ENCODE measurements around the gene KANTR.
"Not testable (repeated sequence)": the region's sequence is repeated elsewhere in the genome, so short reads cannot be mapped to it uniquely, and the experiment has no call there.

Gene KANTR

DNA sequence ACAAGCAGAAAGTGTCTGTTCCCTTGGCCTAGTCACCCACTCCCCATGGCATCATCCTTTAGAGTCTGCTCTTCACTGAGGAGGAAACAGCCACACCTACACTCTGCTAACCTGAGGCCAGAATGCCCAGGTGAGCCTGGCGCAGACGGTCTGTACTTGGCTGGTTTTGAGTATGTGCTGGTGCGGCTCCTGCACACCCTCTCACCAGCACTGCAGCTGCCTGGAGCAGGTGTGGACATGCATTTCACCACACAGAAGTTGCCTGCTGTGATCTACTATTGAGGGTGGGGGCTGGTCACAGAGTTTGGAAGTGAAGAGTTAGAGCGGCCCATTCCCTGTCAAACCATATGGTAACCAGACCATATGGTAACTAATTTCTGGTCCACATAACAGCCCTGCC lies 39.5 kb downstream of the KANTR start:
- no peak for DNase-seq

DNA sequence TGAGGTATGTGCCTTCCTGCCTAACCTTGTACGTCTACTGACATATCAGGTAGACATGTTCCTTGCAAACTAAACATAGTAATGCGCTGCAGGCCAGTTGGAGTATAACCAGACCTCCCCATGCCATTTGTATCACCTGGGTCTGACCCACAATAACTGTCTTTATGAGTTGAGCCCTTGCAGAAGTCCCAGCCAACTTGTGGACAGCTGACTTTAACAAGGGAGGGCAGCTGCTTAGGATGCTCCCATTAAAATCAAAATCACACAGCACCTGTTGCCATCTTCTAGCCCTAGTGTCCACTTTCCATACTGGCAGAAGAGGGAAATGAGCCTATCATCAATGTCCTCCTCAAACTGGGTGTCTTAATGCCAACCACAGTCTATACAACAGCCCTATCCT lies 41.6 kb downstream of the KANTR start:
- no peak for DNase-seq

DNA sequence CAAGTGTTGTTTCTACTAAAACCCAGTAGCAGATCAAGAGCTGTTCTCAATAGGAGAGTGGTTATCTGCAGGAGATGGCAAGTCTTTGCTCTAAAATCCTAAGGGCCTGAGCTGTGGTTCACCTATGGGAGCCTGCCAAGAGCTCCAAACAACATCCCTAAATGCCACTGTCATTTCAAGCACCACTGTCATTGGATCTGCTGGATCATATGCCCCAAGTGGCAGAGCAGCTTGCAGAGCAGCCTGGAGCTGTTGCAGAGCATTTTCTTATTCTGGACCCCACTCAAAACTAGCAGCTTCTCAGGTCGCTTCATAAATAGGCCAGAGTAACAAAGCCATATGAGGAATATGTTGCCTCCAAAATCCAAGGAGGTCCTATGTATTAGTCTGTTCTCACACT lies 59.6 kb downstream of the KANTR start:
- no peak for DNase-seq

DNA sequence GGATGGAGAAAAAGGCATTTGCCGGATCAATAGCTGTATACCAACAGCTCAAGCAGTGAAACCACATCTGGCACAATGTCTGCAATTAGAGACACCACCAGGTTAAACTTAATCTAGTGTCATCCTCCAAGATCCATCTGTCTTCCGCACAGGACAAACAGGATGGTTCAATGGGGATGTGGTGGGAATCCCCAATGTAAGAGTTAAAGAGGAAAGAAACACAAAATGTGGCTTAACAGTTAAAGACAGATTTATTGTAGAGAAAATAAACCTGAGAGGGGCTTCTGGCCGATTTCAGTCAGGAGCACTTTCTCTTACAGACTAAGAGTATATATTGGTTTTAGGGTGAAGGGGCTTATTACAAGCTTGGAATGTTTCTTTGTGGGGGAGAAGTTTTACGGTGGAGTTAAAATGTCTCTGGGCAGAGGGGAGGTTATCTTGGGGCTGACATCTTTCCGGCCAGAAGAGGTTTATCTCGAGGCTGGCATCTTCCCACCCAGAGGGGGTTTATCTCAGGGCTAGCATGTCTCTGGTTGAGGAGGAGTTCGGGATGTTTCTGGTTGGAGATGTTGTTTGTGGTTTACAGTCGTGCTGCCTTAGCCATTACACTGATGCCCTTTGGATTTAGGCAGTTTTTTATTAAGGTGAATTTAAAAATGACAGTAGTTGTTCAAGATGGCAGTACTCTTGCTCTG lies 61.7 kb downstream of the KANTR start:
- no peak for DNase-seq

DNA sequence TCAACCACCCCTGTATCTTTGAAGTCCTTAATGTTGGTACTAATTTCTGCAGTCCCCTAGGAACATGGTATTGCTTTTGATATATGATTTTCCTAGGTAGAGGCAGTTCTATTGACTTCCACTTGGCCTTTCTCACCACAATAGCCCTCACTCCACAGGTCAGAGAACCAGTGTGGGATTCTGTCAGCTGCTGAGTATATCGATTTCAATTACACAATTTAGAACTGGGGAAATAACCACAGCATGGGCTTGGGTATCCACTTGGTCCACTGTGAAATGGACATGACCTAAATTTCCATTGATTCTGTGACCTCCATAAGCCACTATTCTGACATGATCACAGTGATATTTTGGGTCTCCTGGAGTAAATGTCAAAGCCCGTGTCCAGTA lies 62.3 kb downstream of the KANTR start:
- no peak for DNase-seq

DNA sequence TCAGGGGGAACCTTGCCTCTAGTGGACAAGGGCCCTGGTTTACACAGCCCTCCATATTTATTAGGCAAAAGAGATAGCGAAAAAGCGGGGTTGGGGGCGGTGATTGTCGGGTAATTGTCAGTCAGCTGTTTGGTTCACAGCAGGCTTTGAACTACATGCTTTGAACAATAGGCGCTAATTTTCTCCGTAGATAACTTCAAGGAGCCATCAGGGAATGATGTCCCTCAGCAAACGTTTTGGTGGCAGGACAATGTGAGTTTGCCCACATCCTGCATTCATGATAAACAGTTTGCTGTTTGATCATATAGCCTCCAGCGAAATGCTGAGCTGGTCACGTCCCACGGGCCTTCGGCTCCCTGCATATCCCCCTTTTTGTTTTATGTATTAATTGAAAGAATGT lies 65.2 kb downstream of the KANTR start:
- no peak for DNase-seq

DNA sequence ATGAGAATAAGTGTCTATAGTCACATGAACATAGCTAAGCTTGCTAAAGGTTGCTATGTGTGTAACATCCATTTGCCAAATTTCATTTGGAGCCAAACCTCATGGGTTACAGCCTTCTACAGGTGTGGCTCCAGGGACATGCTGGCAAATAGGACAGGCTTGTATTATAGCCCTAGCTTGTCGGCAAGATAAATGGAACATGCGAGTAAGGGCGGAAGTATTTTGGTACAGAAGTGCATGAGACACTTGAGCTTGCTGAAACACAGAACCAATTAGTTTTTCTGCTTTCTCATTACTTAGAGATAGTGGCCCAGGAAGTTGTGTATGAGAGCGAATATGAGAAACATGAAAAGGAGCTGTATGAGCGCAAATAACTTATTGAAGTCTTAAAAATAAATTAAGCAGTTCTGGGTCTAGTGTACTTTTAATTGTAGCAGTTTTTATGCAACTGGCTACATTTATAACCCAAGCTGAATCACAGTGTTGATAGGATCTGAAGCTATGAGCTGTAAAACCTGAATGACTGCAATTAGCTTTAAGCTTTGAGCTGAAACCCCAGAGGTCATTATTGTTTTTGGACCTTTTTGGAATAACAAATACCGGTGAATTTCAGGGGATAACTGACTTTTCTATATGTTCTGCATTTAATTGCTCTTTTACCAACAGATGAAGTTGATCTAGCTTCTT lies 66.5 kb downstream of the KANTR start:
- no peak for DNase-seq

DNA sequence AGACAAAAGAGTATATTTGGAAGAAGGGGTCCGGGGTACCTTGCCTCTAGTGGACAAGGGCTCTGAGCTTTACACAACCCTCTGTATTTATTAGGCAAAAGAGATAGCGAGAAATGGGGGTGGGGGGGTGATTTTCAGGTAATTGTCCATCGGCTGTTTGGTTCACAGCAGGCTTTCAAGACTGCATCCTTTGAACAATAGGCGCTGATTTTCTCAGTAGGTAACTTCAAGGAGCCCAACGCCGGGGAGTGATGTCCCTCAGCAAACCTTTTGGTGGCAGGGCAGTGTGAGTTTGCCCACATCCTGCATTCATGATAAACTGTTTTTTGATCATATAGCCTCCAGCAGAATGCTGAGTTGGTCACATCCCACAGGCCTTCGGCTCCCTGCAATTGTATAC lies 69.5 kb downstream of the KANTR start:
- no peak for DNase-seq

DNA sequence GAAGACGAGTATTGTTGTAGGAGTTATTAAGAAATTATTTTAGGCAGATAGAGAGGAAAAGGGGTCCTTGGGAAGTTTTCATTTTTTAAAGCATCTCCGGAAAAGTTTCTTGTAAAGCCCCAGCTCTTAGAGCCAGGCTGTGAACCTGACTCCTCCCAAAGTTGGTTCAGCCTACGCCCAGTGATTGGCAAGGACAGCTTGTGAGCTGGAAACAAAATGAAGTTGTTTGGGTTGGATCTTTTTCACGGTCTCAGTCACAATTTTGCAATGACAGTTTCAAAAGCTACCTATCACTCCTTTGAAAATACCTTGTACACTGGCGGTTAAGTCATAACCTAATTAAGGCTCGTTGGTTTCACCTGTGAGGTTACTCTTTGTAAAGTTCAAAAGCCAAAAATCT lies 70.6 kb downstream of the KANTR start:
- not testable (repeated sequence) for DNase-seq

DNA sequence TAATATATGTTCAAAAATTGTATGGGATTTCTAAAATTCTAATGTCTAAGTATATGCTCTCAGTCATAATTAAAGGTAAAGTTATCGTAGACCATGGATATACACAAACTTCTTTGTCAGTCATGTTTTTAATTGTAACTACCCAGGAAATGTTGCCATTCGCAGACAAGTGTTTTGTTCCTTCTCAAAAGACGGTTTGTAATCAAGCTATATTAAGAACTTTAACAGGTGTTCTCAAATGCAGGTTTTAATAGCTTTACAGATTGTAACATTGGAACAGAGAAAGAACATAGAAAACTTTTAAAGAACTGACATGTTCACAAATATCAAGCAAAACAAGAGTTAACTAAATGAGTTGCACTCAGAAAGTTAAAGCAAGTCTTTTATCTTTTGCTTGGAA lies 72.2 kb downstream of the KANTR start:
- DNase-seq = no peak

DNA sequence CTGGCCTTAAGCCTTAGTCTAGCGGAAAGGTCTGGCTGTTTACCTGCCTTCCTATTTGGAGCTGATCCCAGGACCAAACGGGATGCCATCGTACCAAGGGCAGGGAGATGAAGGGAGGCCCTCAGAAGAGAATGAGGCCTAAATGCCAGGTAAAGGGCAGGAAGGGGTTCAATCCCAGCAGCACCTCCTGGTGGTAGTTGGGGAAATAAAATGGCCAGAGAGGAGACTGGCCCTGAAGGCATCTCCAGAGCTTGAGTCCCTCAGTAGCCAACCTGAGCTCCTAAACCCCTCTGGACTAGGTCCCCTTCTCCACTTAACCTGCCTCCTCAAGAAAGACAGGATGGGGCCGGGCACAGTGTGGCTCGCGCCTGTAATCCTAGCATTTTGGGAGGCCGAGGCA lies 77.4 kb downstream of the KANTR start:
- DNase-seq = no peak
